ENCODE results near the gene PTGDR.

The PTGDR gene

GRCh38 chr14:52313462-52313861 lies 46.0 kb downstream of the PTGDR start:
- no peak for ATAC-seq

DNA sequence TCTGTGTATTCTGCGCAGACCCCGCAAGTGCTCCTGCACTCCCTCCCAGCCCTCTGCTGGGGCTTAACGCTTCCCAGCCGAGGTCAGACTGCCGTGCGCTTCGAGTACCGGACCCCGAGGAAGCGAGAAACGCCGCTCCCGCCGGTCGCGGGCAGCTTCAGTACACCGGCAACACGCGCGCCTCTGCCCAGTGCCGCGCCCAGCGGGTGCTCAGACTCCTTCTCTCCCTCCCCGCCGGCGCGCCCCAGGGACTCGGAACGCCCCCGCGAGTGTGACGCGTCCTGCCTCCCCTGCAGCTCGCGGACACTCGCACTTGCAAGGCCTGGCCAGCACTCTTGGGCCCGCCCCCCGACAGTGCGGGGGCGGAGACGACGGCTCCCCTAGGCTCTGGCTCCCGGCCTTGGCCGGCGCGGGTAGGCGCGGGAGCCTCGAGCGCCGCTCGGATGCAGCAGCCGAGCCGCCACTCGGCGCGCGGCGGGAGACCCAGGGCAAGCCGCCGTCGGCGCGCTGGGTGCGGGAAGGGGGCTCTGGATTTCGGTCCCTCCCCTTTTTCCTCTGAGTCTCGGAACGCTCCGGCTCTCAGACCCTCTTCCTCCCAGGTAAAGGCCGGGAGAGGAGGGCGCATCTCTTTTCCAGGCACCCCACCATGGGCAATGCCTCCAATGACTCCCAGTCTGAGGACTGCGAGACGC lies 46.6 kb downstream of the PTGDR start, which contains the start of gene PTGER2:
Gene PTGER2 (plus strand): TSS at position 410 of the 692 bp plus-strand sequence. CDS start 237 bp downstream, at position 647.
- ATAC-seq: peak; percentile 55 to 62

- peak; percentile 39 to 42 for ATAC-seq
Observed at GRCh38 chr14:52314595-52315354, 47.3 kb downstream of the PTGDR start.

GRCh38 chr14:52315355-52315718 lies 47.8 kb downstream of the PTGDR start:
- peak; percentile 4 to 6 for ATAC-seq

DNA sequence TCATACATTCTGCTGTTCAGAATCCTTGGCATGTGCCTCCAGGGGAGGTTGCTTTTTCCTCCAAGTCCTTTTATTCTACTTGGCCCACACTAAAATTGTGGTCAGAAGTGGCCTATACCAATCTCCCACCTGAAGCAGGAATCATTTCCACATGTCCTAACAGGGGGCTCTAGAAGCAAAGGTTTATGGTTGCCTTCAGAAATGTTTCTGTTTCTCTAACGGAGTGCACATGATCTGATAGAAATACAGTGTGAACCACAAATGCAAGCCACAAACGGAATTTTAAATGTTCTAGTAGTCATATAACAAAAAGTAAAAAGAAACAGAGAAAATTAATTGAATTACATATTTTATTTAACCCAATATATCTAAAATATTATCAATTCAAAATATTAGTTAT lies 50.6 kb downstream of the PTGDR start:
- no peak for ATAC-seq

GRCh38 chr14:52318826-52319645 lies 51.5 kb downstream of the PTGDR start:
- peak in 1 of 2 donors; percentile 15 for ATAC-seq

GRCh38 chr14:52319919-52320318 lies 52.4 kb downstream of the PTGDR start:
- ATAC-seq: no peak

DNA sequence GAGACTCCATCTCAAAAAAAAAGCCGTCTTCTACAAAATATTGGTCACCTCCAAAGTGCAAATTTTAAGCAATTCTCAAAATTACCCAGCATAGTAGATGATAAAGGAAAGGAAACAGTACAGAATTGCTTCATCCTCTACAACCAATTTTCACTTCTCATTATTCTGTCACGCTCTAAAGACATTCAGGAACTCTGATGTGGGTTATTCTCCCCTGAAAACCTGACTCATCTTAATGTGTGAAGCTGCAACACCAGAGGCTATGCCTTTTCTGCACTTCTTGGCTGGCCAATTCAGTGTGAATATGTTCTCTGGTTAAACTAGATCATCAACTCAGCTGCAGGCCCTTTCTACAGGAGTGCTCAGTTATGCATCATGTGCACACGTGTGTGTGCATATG lies 57.6 kb downstream of the PTGDR start:
- peak; percentile 93 to 94 for ATAC-seq

DNA sequence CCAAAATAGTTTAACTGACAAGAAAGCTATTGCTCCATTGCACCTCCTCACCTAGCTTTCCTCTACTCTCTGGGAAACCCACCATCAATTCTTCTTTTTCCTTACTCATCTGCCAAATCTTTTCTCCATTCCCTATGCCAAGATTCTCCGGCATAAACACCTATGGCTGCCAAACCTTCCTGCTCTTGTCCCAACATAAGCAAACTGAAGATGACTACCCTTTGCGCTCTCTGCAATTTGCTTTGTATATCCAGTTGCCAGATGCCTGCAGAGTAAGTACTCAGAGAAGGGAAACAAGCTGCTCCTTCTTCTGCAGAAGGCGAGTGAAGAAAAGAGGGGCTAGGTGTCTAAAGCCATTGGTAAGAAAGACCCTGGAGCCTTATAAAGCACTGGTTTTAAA lies 58.1 kb downstream of the PTGDR start:
- ATAC-seq: no peak

Data from activated CD4-positive, CD25-positive, alpha-beta regulatory T cell treated with anti-CD3 and anti-CD28 coated beads, Interleukin-2, amount 50 U/mL, for 24 hours (primary cell).